GM21447 (cell line): ENCODE measurements around the gene SLC7A9.
"Not testable (repeated sequence)": the region's sequence is repeated elsewhere in the genome, so short reads cannot be mapped to it uniquely, and the experiment has no call there.

ENCODE experiments used
- ATAC-seq: cut with Tn5 transposase; IDR thresholded peaks from one replicate; pipeline ENCODE4 v1.9.1; 2021; ENCODE audit not compliant: unreplicated experiment

The SLC7A9 gene

DNA sequence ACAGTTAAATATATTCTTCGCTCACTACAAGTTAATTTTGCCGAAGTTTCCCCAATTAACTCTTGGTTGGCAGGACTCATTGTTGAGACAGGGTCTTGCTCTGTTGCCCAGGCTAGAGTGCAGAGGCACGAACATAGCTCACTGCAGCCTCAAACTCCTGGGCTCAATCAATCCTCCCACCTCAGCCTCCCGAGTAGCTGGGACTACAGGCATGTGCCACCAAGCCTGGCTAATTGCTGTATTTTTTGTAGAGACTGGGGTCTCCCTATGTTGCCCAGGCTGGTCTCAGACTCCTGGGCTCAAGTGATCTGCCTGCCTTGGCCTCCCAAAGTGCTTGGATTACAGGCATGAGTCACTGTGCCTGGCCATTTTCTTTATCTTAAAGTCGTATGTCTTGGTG lies 15.7 kb upstream of the SLC7A9 start:
- not testable (repeated sequence) for ATAC-seq

GRCh38 chr19:32881766-32882165 lies 12.2 kb upstream of the SLC7A9 start:
- no peak for ATAC-seq

- no peak for ATAC-seq
Measured at GRCh38 chr19:32880622-32881021, 11.1 kb upstream of the SLC7A9 start.

DNA sequence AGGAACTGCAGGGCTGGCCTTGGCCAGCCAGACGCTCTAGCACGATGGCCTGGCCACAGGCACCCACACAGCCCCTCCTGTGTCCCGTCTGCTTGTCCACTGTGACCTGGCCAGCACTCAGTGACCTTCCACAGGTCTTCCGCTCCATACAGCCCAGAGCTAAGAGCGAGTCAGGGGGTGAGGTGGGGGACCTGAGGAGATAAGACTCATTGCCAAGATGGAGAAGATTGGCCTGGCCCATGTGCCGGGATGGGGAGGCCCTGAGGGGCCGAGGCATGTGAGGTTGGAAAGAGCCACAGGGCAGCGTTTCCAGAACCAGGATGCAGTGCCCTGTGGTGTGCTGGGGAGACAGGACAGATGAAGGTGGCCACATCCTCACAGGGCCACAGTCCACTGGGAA lies 10.2 kb upstream of the SLC7A9 start:
- no peak for ATAC-seq

GRCh38 chr19:32878988-32879387 lies 9.4 kb upstream of the SLC7A9 start:
- ATAC-seq = no peak

DNA sequence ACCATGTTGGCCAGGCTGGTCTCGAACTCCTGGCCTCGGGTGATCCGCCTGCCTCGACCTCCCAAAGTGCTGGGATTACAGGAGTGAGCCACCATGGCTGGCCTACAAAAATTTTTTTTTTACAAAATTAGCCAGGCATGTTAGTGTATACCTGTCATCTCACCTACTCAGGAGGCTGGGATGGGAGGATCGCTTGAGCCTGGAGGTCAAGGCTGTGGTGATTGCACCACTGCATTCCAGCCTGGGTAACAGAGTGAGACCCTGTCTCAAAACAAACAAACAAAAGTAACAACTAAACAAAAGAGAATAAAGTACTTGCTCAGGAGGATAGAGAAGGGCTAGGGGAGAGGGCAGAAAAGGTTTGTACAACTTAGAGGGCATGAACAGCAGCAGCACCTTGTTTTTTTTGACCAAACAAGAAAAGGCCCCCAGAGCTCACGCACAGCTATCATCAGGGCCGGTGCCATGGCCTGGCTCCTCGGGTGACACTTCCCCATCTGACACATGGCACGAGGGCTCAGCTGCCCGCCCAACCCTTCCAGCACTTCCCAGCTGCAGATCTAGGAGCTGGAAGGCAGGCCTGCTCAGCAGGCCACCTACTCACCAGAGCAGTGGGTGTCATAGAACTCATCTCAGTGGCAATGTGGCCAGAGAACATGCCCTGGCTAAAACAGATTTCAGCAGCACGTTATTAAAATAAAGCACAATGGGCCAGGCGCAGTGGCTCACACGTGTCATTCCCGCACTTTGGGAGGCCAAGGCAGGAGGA lies 8.6 kb upstream of the SLC7A9 start:
- no peak for ATAC-seq

- no peak for ATAC-seq
Measured at GRCh38 chr19:32877323-32877912, 7.9 kb upstream of the SLC7A9 start.

DNA sequence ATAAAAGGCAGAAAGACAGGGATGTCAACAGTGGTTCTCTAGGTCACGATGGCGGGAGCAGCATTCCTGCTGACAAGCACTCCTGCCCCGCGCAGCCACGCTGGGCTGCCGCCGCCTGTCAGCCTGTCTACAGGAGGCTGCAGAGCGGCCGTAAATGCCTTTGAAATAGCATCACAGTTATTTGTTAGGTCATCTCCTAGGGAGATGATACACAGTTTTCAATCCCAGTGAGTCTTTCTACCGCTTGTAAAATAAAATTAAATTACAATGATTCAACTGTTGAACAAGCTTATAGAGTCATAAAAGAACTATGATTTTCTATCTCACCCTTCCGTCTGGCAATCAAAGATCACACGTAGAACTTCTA lies 7.3 kb upstream of the SLC7A9 start:
- ATAC-seq = no peak

DNA sequence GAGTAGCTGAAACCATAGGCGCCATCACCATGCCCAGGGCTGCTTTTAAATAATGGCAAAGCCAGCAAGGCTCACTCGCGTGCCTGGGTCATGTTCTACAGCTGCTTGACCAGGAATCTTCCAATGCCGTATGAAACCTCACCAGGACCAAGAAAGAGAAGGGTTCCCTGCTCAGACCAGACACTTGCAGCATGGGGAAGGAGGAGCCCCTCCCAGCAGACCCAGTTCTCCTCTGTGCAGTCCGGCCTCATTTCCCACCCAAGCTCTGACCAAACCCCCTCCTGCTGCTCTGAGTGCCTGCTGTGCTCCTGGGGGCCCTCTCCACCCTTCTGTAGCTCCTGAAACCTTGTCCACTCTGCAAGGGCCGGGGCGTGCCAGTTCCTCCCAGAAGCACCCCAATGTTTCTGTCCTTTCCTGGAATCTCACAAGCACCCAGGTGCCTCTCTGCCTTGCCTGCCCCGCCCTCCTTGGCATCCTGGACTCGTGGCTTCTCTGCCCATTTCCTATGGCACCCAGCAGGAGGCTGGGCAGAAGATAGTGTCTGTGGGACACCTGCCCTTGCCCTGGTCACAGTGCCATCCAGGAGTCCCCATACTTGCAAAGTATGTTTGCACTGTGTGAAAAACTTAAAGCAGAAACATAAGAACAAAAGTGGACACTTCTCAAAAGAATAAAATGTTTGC lies 6.8 kb upstream of the SLC7A9 start:
- no peak for ATAC-seq

DNA sequence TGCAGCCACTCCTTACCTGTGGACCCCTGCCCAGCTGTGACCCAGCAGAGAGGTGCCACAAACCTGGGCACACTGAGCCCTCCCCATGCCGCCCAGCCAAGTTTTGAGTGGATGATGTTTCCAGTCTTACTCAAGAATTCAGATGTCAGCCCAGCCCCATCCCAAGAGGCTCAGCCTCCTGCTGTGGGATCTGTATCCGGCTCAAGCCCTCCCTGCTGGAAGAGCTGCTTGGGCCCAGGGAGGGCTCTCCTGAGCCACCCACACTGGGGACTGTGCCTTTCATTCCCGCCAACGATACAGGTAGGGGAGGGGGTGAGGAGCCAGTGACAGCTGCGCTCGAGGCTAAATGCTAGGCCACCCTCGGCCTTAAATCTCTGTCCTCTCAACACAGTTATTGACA lies 5.9 kb upstream of the SLC7A9 start:
- ATAC-seq = no peak

DNA sequence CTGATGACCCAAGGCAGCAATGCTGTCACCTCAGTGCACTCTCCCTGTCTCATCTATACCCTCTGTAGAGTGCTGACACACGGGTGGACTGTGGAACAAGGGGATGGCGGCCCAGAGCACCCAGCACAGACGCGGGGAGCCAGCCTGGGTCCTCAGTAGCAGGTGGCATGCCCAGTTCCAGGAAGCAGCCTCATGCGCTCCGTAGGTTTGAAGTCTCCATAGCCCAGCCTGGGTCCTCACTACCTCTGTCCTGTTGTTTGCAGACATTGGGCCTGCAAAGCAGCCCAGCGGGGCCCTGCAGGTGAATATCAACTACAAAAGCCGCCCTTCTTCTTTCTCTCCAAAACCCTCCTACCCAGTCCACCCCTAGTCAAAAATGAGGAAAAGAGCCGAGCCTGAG lies 5.0 kb upstream of the SLC7A9 start:
- ATAC-seq = no peak

GRCh38 chr19:32873247-32873959 lies 3.8 kb upstream of the SLC7A9 start:
- no peak for ATAC-seq

DNA sequence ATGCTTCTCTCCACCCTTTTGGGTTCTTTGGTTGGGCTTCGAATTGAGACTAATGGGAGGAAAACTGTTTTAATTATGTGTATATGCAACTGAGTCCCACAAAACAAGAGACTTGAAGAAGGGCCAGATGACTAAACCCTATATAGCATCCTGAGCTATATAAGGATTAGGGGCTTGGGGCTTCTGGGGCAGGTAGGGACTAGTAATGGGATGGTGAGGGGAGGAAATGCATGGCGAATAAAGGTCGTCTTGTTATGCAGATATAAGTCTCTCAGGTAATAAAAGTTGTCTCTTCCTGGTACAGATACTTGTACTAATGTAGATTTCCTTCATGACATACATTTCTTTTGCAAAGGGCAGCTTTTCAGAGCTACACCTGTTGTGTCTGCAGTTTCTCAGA lies 2.8 kb upstream of the SLC7A9 start:
- no peak for ATAC-seq

- ATAC-seq = no peak
Measured at GRCh38 chr19:32870981-32871451, 1.4 kb upstream of the SLC7A9 start.

GRCh38 chr19:32869966-32870573 lies 503 bp upstream of the SLC7A9 start:
- ATAC-seq = no peak

GRCh38 chr19:32868206-32868950 lies 1.2 kb downstream of the SLC7A9 start:
- no peak for ATAC-seq

DNA sequence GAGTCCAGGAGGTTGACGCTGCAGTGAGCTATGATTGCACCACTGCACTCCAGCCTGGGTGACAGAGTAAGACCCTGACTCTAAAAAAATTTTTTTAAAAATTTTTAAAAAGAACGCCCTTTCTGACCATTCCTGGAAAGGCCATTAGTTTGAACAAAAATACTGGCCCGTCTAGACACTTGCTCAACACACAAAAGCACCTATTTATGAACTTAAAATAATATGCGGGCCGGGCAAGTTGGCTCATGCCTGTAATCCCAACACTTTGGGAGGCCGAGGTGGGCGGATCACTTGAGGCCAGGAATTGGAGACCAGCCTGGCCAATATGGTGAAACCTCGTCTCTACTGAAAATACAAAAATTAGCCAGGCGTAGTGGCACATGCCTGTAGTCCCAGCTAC lies 2.1 kb downstream of the SLC7A9 start:
- ATAC-seq = not testable (repeated sequence)

- no peak for ATAC-seq
Measured at GRCh38 chr19:32866564-32867265, 2.9 kb downstream of the SLC7A9 start.

GRCh38 chr19:32866061-32866460 lies 3.5 kb downstream of the SLC7A9 start:
- ATAC-seq = no peak

- no peak for ATAC-seq
Measured at GRCh38 chr19:32865326-32865725, 4.2 kb downstream of the SLC7A9 start.
